GM19455 (cell line): ENCODE results near the gene GRN.
"Not testable (repeated sequence)": the region's sequence is repeated elsewhere in the genome, so short reads cannot be mapped to it uniquely, and the experiment has no call there.

Source experiments
- ATAC-seq: cut with Tn5 transposase; IDR thresholded peaks from one replicate; pipeline ENCODE4 v1.9.1; 2021; ENCODE audit not compliant: unreplicated experiment

Gene GRN

GRCh38 chr17:44321246-44322120 lies 23.6 kb upstream of the GRN start:
- no peak for ATAC-seq

DNA sequence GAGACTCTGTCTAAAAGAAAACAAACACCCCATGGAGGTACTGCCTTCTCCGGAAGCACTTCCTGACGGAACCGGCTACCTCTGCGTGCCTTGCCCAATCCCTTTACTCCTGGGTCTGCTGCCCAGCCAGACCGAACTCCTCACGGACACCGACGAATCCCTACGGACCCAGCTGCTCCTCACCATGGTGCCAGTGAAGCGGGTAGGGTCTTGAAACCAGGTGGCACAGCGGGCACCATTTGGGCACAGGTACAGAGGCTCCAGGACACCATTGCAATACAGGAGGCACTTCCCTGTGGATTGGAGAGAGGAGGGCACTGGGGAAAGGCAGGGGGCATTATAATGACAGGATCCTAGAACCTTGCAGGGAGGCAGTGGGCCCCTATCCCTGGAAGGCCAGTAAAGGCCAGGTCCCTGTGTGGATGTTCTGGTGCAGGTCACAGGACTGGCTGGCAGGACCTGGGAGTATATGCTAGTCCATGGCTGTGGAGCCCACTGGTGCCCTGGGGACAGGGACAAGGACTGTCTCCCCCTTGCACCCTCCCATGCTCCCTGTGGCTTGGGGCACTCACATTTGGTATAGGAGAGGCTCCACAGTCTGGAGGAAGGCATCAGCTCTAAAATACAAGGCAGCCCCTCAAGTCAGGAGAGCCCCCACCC lies 22.7 kb upstream of the GRN start:
- ATAC-seq: no peak

- ATAC-seq: no peak
Measured at GRCh38 chr17:44323359-44324091, 21.6 kb upstream of the GRN start.

DNA sequence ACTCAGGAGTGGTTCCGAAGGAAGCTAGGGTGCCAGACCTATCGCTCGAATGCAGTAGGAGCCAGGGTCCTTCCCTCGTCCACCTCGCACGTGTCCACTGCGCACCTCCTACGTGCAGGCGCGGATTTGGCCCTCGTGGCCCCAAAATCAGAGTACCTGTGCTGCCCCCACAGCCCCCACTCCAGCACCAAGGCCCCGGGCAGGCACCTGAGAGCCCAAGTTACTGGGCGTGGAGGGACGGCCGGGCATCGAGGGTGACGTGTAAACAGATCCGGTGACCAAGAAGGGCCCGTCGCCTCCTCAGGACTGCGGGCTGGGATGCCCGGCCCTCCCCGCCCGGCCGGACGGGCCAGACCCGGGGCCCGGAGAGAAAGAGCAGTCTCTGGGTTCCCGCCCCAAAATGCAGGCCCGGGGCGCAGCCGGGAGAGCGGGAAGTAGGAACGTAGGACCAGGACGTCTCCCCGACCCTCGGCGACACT lies 21.0 kb upstream of the GRN start:
- ATAC-seq: no peak

- peak; percentile 53 for ATAC-seq
Measured at GRCh38 chr17:44324571-44325275, 20.4 kb upstream of the GRN start, which contains the start of gene SLC25A39. TSS of gene SLC25A39 (minus strand) at chr17:44324823. CDS start at chr17:44323562, 1,261 bp downstream.

- no peak for ATAC-seq
Measured at GRCh38 chr17:44326861-44327444, 18.1 kb upstream of the GRN start.

GRCh38 chr17:44327715-44328449 lies 17.2 kb upstream of the GRN start:
- ATAC-seq: no peak

- ATAC-seq: not testable (repeated sequence)
Measured at GRCh38 chr17:44329516-44329915, 15.6 kb upstream of the GRN start.

DNA sequence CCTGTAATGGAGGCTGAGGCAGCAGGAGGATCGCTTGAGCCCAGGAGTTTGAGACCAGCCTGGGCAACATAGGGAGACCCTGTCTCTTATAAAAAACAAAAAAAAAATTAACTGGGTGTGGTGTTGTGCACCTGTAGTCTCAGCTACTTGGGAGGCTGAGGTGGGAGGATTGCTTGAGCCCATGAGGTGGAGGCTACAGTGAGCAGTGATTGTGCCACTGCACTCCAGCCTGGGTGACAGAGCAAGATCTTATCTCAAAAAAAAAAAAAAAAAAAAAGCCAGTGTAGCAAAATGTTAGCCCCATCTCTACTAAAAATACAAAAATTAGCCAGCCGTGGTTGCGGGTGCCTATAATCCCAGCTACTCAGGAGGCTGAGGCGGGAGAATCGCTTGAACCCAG lies 14.8 kb upstream of the GRN start:
- not testable (repeated sequence) for ATAC-seq

DNA sequence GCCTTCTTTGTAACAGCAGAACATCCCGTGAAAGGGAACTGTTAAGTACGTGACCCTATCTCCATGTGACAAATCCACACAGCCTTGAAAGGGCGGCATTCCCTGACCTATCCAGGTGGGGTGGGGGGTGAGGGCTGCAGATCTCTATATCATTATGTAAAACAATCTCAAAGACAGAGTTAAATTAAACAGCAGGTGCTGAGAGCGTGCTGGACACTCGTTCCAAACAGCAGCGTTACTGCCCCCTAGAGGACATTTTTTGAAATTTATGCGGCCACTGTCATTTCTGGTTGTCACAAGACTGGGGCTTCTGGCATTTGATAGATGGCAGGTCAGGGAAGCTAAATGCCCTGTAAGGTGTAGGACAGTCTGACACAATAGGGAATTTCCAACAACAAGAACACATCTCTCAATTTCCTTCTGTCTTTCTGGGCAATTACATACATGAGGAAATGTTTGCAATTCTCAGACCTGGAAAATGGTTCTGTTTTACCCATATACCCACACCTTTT lies 13.8 kb upstream of the GRN start:
- ATAC-seq: no peak

- no peak for ATAC-seq
Measured at GRCh38 chr17:44333371-44333770, 11.7 kb upstream of the GRN start.

DNA sequence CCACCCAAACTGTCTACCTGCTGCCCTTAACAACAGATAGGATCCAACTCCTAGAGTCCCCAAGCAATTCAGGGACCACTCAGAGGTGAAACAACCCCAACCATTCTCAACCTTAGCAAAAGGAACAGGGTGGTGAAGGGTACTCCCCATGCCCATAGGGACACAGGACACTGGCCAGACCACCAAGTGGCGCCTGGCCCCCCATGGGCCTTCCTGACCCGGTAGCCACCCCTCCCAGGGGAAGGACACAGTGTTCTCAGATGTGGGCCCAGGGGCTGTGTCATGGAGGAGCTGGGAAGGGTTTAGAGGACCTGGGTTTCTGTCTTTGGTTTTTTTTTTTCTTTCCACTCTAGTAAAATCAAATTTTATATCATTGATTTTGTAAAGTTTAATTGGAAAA lies 10.8 kb upstream of the GRN start:
- no peak for ATAC-seq

- ATAC-seq: no peak
Measured at GRCh38 chr17:44334727-44335126, 10.4 kb upstream of the GRN start.

DNA sequence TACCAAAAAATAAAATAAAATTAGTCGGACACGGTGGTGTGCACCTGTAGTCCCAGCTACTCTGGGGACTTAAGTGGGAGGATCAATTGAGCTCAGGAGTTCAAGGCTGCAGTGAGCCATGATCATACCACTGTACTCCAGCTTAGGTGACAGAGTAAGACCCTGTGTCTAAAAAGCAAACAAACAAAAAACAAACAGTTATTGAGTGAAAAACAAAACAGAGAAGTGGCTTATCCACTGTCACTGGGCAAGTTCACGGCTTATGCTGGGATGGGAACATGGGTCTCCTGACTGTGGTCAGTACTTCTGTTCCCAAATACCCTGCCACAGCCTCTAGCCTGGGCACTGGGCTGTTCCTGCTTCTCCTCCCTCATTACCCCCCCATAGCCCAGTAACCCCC lies 9.5 kb upstream of the GRN start:
- ATAC-seq: no peak

GRCh38 chr17:44335968-44336367 lies 9.1 kb upstream of the GRN start:
- no peak for ATAC-seq

- ATAC-seq: no peak
Measured at GRCh38 chr17:44338702-44339101, 6.4 kb upstream of the GRN start.

GRCh38 chr17:44340553-44340952 lies 4.5 kb upstream of the GRN start:
- ATAC-seq: not testable (repeated sequence)

DNA sequence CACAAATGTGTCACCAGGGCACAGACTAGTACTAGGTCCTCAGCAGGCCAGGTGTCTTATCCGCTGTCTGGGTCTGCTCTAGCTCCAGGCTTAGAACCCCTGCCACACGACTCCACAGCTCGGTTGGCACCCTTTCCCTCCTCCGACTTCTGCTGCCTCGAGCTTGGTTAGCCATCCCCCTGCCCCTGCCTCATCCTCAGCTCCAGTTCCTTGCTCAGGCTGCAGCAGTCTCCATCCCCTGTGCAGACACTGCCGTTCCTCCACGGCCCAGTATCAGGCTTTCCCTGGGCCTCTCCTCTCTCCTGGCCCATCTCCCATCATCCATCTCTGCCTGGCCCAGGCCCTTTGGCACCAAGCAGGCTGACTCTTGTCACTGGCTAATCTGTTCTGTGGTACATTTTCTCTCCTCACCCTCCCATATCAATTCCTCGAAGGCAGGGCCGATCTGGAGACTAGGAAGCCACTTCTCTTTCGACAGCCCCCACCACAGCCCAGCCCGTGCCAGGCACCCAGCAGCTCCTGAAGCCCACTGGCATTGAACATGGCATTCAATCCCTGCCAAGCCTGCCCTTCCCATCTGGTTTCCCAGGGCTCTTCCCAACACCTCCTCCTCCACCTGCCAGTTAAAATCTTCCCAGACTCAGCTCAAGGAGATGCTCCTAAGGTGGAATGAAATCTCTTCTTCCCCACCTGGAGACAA lies 1.4 kb upstream of the GRN start:
- no peak for ATAC-seq

GRCh38 chr17:44345454-44346026 lies 438 bp downstream of the GRN start:
- no peak for ATAC-seq
